NCI-H2107 (cell line): ENCODE results near the gene TMPRSS3.
A peak's percentile ranks its signal among the peaks of the same experiment; 100 is the strongest.

Source experiments
- DNase-seq: peaks from one replicate; lab custom pipeline; 2025; lab: John Stamatoyannopoulos, UW

The TMPRSS3 gene

GRCh38 chr21:42350927-42351426, 44.9 kb downstream of the TMPRSS3 start, which contains the start of gene TFF2:
TSS of gene TFF2 (minus strand) at chr21:42350994. CDS start at chr21:42350957, 37 bp downstream.
- no peak for DNase-seq

- DNase-seq = no peak
Measured at GRCh38 chr21:42350318-42350910, 45.4 kb downstream of the TMPRSS3 start.

- DNase-seq = no peak
Measured at GRCh38 chr21:42349420-42350317, 46.2 kb downstream of the TMPRSS3 start.

- no peak for DNase-seq
Measured at GRCh38 chr21:42348762-42349161, 47.1 kb downstream of the TMPRSS3 start.

- no peak for DNase-seq
Measured at GRCh38 chr21:42347601-42348327, 48.1 kb downstream of the TMPRSS3 start.

GRCh38 chr21:42346866-42347600, 48.8 kb downstream of the TMPRSS3 start:
- no peak for DNase-seq

- DNase-seq = no peak
Measured at GRCh38 chr21:42346441-42346840, 49.4 kb downstream of the TMPRSS3 start.

GRCh38 chr21:42344631-42345030, 51.2 kb downstream of the TMPRSS3 start:
- no peak for DNase-seq

GRCh38 chr21:42343963-42344510, 51.8 kb downstream of the TMPRSS3 start:
- no peak for DNase-seq

- no peak for DNase-seq
Measured at GRCh38 chr21:42343556-42343955, 52.3 kb downstream of the TMPRSS3 start.

GRCh38 chr21:42343101-42343500, 52.8 kb downstream of the TMPRSS3 start:
- no peak for DNase-seq

- no peak for DNase-seq
Measured at GRCh38 chr21:42341776-42342542, 53.9 kb downstream of the TMPRSS3 start.

- no peak for DNase-seq
Measured at GRCh38 chr21:42340187-42341050, 55.4 kb downstream of the TMPRSS3 start.

GRCh38 chr21:42338729-42339715, 56.8 kb downstream of the TMPRSS3 start:
- DNase-seq = no peak

- peak; percentile 93 for DNase-seq
Measured at GRCh38 chr21:42337830-42338728, 57.8 kb downstream of the TMPRSS3 start.

- DNase-seq = no peak
Measured at GRCh38 chr21:42337276-42337675, 58.6 kb downstream of the TMPRSS3 start.

GRCh38 chr21:42336054-42336453, 59.8 kb downstream of the TMPRSS3 start:
- peak; percentile 85 for DNase-seq
